Measurements from ENCODE around the gene FHL5.
"Not testable (repeated sequence)": the region's sequence is repeated elsewhere in the genome, so short reads cannot be mapped to it uniquely, and the experiment has no call there.

The FHL5 gene

GRCh38 chr6:96562886-96563285 is at the start of gene FHL5:
FHL5 (plus strand) TSS chr6:96563128; CDS start chr6:96603614, 40,486 bp downstream.
- no peak for DNase-seq (ENCODE audit: low spot score)

- DNase-seq (ENCODE audit: low spot score), result no peak
Observed at GRCh38 chr6:96520171-96521115, 42.5 kb upstream of the FHL5 start.

- DNase-seq (ENCODE audit: low spot score), result no peak
Observed at GRCh38 chr6:96521306-96521643, 41.7 kb upstream of the FHL5 start.

- DNase-seq (ENCODE audit: low spot score), result peak; percentile 94
Observed at GRCh38 chr6:96521644-96522464, 41.1 kb upstream of the FHL5 start, which contains the start of gene UFL1. UFL1 (plus strand) TSS chr6:96521806; CDS start chr6:96521874, 68 bp downstream.

- DNase-seq (ENCODE audit: low spot score), result no peak
Observed at GRCh38 chr6:96522465-96523009, 40.4 kb upstream of the FHL5 start.

GRCh38 chr6:96528193-96528592 is 34.7 kb upstream of the FHL5 start:
- DNase-seq (ENCODE audit: low spot score), result no peak

- no peak for DNase-seq (ENCODE audit: low spot score)
Observed at GRCh38 chr6:96532399-96532798, 30.5 kb upstream of the FHL5 start.

- DNase-seq (ENCODE audit: low spot score), result no peak
Observed at GRCh38 chr6:96537726-96538125, 25.2 kb upstream of the FHL5 start.

- no peak for DNase-seq (ENCODE audit: low spot score)
Observed at GRCh38 chr6:96542702-96543101, 20.2 kb upstream of the FHL5 start.

- DNase-seq (ENCODE audit: low spot score), result no peak
Observed at GRCh38 chr6:96545882-96546281, 17.0 kb upstream of the FHL5 start.

GRCh38 chr6:96547654-96548053 is 15.3 kb upstream of the FHL5 start:
- DNase-seq (ENCODE audit: low spot score), result no peak

- no peak for DNase-seq (ENCODE audit: low spot score)
Observed at GRCh38 chr6:96554558-96554957, 8.4 kb upstream of the FHL5 start.

- DNase-seq (ENCODE audit: low spot score), result not testable (repeated sequence)
Observed at GRCh38 chr6:96559740-96560139, 3.2 kb upstream of the FHL5 start.

- no peak for DNase-seq (ENCODE audit: low spot score)
Observed at GRCh38 chr6:96563853-96564252, 925 bp downstream of the FHL5 start.

- DNase-seq (ENCODE audit: low spot score), result no peak
Observed at GRCh38 chr6:96570053-96570452, 7.1 kb downstream of the FHL5 start.

GRCh38 chr6:96571551-96571950 is 8.6 kb downstream of the FHL5 start:
- no peak for DNase-seq (ENCODE audit: low spot score)

- peak; percentile 14 for DNase-seq (ENCODE audit: low spot score)
Observed at GRCh38 chr6:96575359-96575758, 12.4 kb downstream of the FHL5 start.

- no peak for DNase-seq (ENCODE audit: low spot score)
Observed at GRCh38 chr6:96576221-96576620, 13.3 kb downstream of the FHL5 start.

GRCh38 chr6:96582021-96582420 is 19.1 kb downstream of the FHL5 start:
- DNase-seq (ENCODE audit: low spot score), result no peak

GRCh38 chr6:96582436-96582835 is 19.5 kb downstream of the FHL5 start:
- no peak for DNase-seq (ENCODE audit: low spot score)

GRCh38 chr6:96604420-96604819 is 41.5 kb downstream of the FHL5 start:
- DNase-seq (ENCODE audit: low spot score), result no peak

- no peak for DNase-seq (ENCODE audit: low spot score)
Observed at GRCh38 chr6:96608074-96608473, 45.1 kb downstream of the FHL5 start.

GRCh38 chr6:96610019-96610418 is 47.1 kb downstream of the FHL5 start:
- no peak for DNase-seq (ENCODE audit: low spot score)
